KMS-11 (cell line): ENCODE measurements around the gene TSPAN18.

Source experiments
- H2AFZ ChIP-seq: fragments of 200-600 bp; sonication (generic); 2 replicates; pipeline ENCODE4 v1.6.1; 2016; ENCODE audit warnings: antibody characterized with exemption, mixed run types, low read depth
- H3K27ac ChIP-seq: fragments of 200-600 bp; sonication (generic); 2 replicates; pipeline ENCODE4 v1.6.1; 2016; ENCODE audit warnings: mild to moderate bottlenecking, mixed run types
- H3K27me3 ChIP-seq: fragments of 200-600 bp; sonication (generic); 2 replicates; pipeline ENCODE4 v1.6.1; 2017; ENCODE audit warnings: mild to moderate bottlenecking, low read depth, mixed run types, moderate library complexity; ENCODE audit not compliant: insufficient read depth
- H3K36me3 ChIP-seq: fragments of 200-600 bp; sonication (generic); 2 replicates; pipeline ENCODE4 v1.6.1; 2017; ENCODE audit warnings: mild to moderate bottlenecking, mixed run types; ENCODE audit not compliant: insufficient read depth
- H3K4me1 ChIP-seq: fragments of 200-600 bp; sonication (generic); 2 replicates; pipeline ENCODE4 v1.6.1; 2016; ENCODE audit warnings: mild to moderate bottlenecking, low read depth, mixed run types; ENCODE audit not compliant: poor library complexity, severe bottlenecking
- H3K4me2 ChIP-seq: fragments of 200-600 bp; sonication (generic); 2 replicates; pipeline ENCODE4 v1.7.0; 2016; ENCODE audit warnings: mild to moderate bottlenecking, mixed run types
- H3K4me3 ChIP-seq: fragments of 200-600 bp; sonication (generic); IDR thresholded peaks from 2 replicates; pipeline ENCODE4 v1.6.1; 2017; ENCODE audit warnings: low read depth, low read length, mixed read lengths; ENCODE audit not compliant: insufficient read depth
- H3K79me2 ChIP-seq: fragments of 200-600 bp; sonication (generic); 2 replicates; pipeline ENCODE4 v1.6.1; 2016; ENCODE audit warnings: low read depth, mixed run types; ENCODE audit not compliant: insufficient read depth
- H3K9ac ChIP-seq: fragments of 200-600 bp; sonication (generic); 2 replicates; pipeline ENCODE4 v1.6.1; 2016; ENCODE audit warnings: mild to moderate bottlenecking, mixed run types
- H4K20me1 ChIP-seq: fragments of 200-600 bp; sonication (generic); 2 replicates; pipeline ENCODE4 v1.6.1; 2016; ENCODE audit warnings: mild to moderate bottlenecking, mixed run types; ENCODE audit not compliant: insufficient read depth
- TF ChIP-seq, protein P1 (sequence below): fragments of 200-600 bp; sonication (generic); conservative IDR thresholded peaks from 2 replicates; pipeline ENCODE4 v1.6.1; 2017; ENCODE audit warnings: low read depth, mild to moderate bottlenecking, antibody characterized with exemption, low read length, moderate library complexity, mixed read lengths

TSPAN18 gene

DNA sequence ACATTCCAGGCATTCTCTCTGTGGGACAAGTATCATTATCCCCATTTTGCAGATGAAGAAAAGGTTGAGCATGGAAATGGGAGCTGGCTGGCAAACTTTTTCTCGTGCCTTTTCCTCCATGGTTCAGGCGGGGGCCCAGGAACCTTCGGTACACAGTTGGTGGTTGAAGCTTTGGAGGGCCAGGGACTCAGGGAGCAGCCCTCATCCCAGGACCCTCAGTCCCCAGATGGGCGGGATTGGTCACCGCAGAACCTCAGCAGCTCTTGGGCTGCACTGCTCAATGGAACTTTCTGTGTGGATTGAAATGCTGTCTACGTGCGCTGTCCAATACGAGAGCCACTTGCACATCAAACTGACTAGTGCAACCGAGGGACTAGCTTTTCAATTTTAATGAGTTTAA is 61.2 kb downstream of the TSPAN18 start:
- Histone ChIP-seq H3K79me2 (no peaks in the 10 kb centered on the region), H3K4me3 (no peak overlapping the region), H3K9ac (no peak overlapping the region), H3K36me3 (no peaks in the 10 kb centered on the region), H3K27me3 (no peaks in the 10 kb centered on the region), H3K27ac (no peak overlapping the region), H4K20me1 (no peaks in the 10 kb centered on the region), H3K4me2 (no peak overlapping the region), H3K4me1 (no peaks in the 10 kb centered on the region), H2AFZ (no peak overlapping the region)
- TF ChIP-seq, protein P1, sequence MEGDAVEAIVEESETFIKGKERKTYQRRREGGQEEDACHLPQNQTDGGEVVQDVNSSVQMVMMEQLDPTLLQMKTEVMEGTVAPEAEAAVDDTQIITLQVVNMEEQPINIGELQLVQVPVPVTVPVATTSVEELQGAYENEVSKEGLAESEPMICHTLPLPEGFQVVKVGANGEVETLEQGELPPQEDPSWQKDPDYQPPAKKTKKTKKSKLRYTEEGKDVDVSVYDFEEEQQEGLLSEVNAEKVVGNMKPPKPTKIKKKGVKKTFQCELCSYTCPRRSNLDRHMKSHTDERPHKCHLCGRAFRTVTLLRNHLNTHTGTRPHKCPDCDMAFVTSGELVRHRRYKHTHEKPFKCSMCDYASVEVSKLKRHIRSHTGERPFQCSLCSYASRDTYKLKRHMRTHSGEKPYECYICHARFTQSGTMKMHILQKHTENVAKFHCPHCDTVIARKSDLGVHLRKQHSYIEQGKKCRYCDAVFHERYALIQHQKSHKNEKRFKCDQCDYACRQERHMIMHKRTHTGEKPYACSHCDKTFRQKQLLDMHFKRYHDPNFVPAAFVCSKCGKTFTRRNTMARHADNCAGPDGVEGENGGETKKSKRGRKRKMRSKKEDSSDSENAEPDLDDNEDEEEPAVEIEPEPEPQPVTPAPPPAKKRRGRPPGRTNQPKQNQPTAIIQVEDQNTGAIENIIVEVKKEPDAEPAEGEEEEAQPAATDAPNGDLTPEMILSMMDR, result no peak

DNA sequence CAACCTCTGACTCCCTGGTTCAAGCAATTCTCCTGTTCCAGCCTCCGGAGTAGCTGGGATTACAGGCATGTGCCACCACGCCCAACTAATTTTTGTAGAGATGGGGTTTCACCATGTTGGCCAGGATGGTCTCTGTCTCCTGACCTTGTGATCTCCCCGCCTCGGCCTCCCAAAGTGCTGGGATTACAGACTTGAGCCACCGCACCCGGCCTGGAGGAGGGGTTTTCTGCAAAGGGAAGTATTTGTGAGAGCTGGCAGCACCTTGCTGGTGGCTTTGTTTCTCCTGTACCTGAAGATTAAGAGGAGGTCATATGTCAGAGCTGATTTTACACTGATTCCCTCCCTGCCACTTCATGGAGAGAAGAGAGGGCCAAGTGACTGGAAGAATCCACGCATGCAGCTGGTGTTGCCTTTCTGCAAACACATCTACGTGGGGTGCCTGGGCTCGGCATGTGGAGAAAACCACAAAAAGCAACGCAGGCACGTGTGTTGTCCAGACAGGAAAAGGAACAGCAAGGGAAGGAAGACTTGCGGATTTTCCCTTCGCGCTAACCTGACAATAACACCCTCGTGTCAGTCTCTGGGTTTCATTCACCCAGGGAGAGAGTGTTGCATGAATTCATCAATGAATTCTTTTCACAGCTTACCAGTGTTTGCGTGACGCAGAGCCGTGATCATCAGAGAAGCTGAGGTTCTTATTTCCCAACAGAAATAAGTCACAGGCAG is 61.9 kb downstream of the TSPAN18 start:
- Histone ChIP-seq H3K4me3 (no peak overlapping the region), H3K9ac (no peak overlapping the region), H3K4me1 (no peaks in the 10 kb centered on the region), H3K36me3 (no peaks in the 10 kb centered on the region), H2AFZ (no peak overlapping the region), H3K79me2 (no peaks in the 10 kb centered on the region), H4K20me1 (no peaks in the 10 kb centered on the region), H3K27ac (no peak overlapping the region), H3K27me3 (no peaks in the 10 kb centered on the region), H3K4me2 (no peak overlapping the region)
- TF ChIP-seq, protein P1, result no peak

DNA sequence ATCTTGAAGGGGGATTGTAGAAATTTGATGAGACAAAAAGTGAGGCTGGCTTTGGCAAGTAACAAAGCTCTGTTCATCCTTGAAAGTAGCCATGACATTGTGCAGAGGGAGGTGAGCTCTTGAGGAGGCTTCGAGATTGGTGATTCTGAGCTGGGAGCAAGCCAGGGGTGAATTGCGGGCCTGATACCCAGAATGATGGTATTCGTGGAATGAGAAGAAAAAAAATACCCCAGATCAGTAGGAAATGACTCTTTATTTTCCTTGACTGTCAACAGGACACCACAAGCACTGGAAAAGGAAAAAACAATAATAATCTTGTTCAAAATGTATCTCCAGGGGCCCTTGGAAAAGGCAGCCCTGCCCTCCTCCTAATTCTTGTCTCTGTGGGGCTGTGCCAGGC is 62.7 kb downstream of the TSPAN18 start:
- TF ChIP-seq, protein P1, result no peak
- Histone ChIP-seq H2AFZ (no peak overlapping the region), H3K27ac (no peak overlapping the region), H3K79me2 (no peaks in the 10 kb centered on the region), H3K27me3 (no peaks in the 10 kb centered on the region), H3K36me3 (no peaks in the 10 kb centered on the region), H3K4me1 (no peaks in the 10 kb centered on the region), H4K20me1 (no peaks in the 10 kb centered on the region), H3K9ac (no peak overlapping the region), H3K4me3 (no peak overlapping the region), H3K4me2 (no peak overlapping the region)

DNA sequence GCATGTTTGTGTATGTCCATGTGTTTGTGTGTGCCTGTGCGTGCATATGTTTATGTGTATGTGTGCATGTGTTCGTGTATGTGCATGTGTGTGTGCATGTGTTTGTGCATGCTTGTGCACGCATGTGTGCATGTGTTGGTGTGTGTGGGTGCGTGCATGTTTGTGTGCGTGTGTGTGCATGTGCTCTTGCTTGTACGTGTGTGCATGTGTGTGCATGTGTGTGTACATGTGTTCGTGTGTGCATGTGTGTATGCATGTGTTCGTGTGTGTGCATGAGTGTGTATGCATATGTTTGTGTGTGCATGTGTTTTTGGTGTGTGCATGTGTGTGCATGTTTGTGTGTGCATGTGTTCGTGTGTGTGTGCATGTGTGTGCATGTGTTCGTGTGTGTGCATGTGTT is 63.4 kb downstream of the TSPAN18 start:
- no peaks in the 10 kb centered on the region for H3K79me2 ChIP-seq
- no peak overlapping the region for H2AFZ ChIP-seq
- no peak overlapping the region for H3K27ac ChIP-seq
- H3K4me1 ChIP-seq, result no peaks in the 10 kb centered on the region
- no peak overlapping the region for H3K9ac ChIP-seq
- TF ChIP-seq, protein P1, result no peak
- no peak overlapping the region for H3K4me3 ChIP-seq
- no peaks in the 10 kb centered on the region for H4K20me1 ChIP-seq
- no peaks in the 10 kb centered on the region for H3K36me3 ChIP-seq
- H3K27me3 ChIP-seq, result no peaks in the 10 kb centered on the region
- no peak overlapping the region for H3K4me2 ChIP-seq
